K562 (cell line): ENCODE measurements around the gene AGFG2. TPM values are rescaled to one million over a fixed set of nuclear protein-coding genes. Genes with fewer than 3 reads are reported as not detected.
A peak's percentile ranks its signal among the peaks of the same experiment; 100 is the strongest.

ENCODE experiments used
- CHD2 ChIP-seq: IDR thresholded peaks from 2 replicates; pipeline ENCODE4 v1.6.1; 2011; ENCODE audit warnings: low read depth, low read length
- ERF ChIP-seq: fragments of 450-650 bp; formaldehyde crosslinking; IDR thresholded peaks from 2 replicates; pipeline ENCODE4 v1.4.0; 2020; ENCODE audit warnings: mild to moderate bottlenecking, mixed read lengths
- POLR2G ChIP-seq: fragments of 200-400 bp; formaldehyde crosslinking; IDR thresholded peaks from 2 replicates; pipeline ENCODE4 v1.6.1; 2017; ENCODE audit warnings: low read depth, mild to moderate bottlenecking, antibody characterized with exemption, low read length, moderate library complexity
- PURB ChIP-seq: sonication (generic); formaldehyde crosslinking; IDR thresholded peaks from 2 replicates; pipeline ENCODE4 v1.9.0; 2021; ENCODE audit warnings: low read depth, mild to moderate bottlenecking, missing genetic modification reagents
- SP2 ChIP-seq: IDR thresholded peaks from 2 replicates; pipeline ENCODE4 v1.6.1; 2011; ENCODE audit warnings: mild to moderate bottlenecking, low read depth, low read length, moderate library complexity; ENCODE audit not compliant: poor library complexity, severe bottlenecking; ENCODE audit errors: extremely low read depth
- THRAP3 ChIP-seq: fragments of 450-650 bp; IDR thresholded peaks from 2 replicates; pipeline ENCODE4 v1.6.1; 2016; ENCODE audit warnings: mild to moderate bottlenecking, inconsistent platforms, borderline replicate concordance
- XRCC5 ChIP-seq: fragments of 200-400 bp; formaldehyde crosslinking; IDR thresholded peaks from 2 replicates; pipeline ENCODE4 v1.6.1; 2017; ENCODE audit warnings: low read depth, mild to moderate bottlenecking, low read length
- ZNF212 ChIP-seq: fragments of 450-650 bp; formaldehyde crosslinking; IDR thresholded peaks from 2 replicates; pipeline ENCODE4 v1.4.0; 2020; ENCODE audit warnings: mild to moderate bottlenecking
- polyA plus RNA-seq, 8 experiments: library from polyadenylated mRNA; depleted of rRNA in 4 of 8; stranded (reverse) in 5 of 8; unstranded in 3 of 8; fragments of >200 nt; fragmentation: Nextera tagmentation in 2 of 8; fragmentation: Illumina TruSeq in 1 of 8; extraction: Ambion mirVana in 2 of 8; extraction: Trizol in 1 of 8; gene quantifications; 2 replicates each; pipeline versions ENCODE4 v1.2.1 to v1.2.3, GENCODE V29; 2011 to 2014; ENCODE audit warnings: inconsistent platforms in 1 of 8, missing spikeins in 1 of 8
- total RNA-seq, 7 experiments: library from RNA; depleted of rRNA in 6 of 7; stranded (reverse); fragments of >200 nt in 6 of 7; fragmentation: Illumina TruSeq in 2 of 7; extraction: Trizol in 2 of 7; gene quantifications; 2 replicates each; pipeline versions ENCODE4 v1.2.1 to v1.2.3, GENCODE V29; 2011 to 2021; ENCODE audit warnings: low replicate concordance in 1 of 7
- TF ChIP-seq, protein P1 (sequence below): fragments of 250-450 bp; sonication (Bioruptor Pico); IDR thresholded peaks from 2 replicates; pipeline ENCODE4 v1.5.0; 2021; ENCODE audit warnings: mild to moderate bottlenecking, borderline replicate concordance
- TF ChIP-seq, protein P2 (sequence below), 2 experiments: fragments of 450-650 bp; IDR thresholded peaks; 2 replicates each; pipeline ENCODE4 v1.6.1; 2018; ENCODE audit warnings: mild to moderate bottlenecking in 2 of 2, low read depth in 1 of 2; ENCODE audit not compliant: partially characterized antibody in 2 of 2
- TF ChIP-seq, protein P3 (sequence below): fragments of 250-450 bp; sonication (Bioruptor Pico); IDR thresholded peaks from 2 replicates; pipeline ENCODE4 v1.9.0; 2021; ENCODE audit warnings: mild to moderate bottlenecking
- TF ChIP-seq, protein P4 (sequence below): fragments of 150-350 bp; conservative IDR thresholded peaks from 2 replicates; pipeline ENCODE4 v1.6.1; 2014; ENCODE audit warnings: low read length
- TF ChIP-seq, protein P5 (sequence below): fragments of 250-450 bp; sonication (Bioruptor Pico); IDR thresholded peaks from 2 replicates; pipeline ENCODE4 v1.4.0; 2020

Gene AGFG2
- total and polyA plus RNA-seq, 9 of the 15 experiments (the other 6 are each of a cell fraction or from before 2014, with no cell fraction given) = 0.31 to 23.1 (median 6.5) TPM

DNA sequence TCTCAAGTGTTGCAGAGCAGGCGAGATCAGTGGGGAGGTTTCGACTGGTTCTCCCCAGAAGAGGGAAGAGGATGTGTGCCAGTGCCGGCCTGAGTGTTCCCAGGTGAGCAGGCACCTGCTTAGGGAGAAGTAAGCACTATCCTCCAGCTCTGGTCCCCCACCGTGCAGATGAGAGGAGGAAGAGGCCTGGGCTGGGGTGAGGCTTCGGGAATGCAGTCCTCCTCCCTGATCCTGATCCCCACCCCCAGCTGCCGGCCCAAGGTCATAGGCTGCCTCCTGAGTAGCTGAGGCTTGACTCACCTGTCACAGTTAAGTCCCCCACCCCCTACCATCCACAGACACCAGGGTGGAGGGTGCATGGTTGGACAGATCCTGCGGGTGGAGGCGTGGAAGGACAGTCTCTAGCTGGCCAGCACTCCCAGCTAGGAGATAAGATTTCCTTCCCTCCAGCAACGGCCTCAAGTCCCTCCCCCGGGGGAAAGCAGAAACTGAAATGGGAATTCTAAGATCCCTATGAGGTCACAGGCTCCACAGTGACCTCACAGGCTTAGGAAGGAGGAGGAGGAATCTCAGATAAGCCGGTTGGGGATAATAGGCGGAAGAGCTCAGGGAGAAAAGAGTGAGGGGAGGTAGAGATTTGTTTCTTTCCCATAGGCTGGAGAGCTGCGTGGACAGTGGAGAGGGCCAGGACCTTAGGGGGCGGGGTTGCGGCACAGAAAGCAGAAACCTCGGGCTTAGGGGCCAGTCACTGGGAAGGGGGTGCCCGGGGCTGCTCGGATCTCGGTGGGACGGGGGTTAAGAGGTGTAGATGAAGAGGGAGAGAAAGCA is 45.9 kb downstream of the AGFG2 start (continued):
- TF ChIP-seq, protein P1, sequence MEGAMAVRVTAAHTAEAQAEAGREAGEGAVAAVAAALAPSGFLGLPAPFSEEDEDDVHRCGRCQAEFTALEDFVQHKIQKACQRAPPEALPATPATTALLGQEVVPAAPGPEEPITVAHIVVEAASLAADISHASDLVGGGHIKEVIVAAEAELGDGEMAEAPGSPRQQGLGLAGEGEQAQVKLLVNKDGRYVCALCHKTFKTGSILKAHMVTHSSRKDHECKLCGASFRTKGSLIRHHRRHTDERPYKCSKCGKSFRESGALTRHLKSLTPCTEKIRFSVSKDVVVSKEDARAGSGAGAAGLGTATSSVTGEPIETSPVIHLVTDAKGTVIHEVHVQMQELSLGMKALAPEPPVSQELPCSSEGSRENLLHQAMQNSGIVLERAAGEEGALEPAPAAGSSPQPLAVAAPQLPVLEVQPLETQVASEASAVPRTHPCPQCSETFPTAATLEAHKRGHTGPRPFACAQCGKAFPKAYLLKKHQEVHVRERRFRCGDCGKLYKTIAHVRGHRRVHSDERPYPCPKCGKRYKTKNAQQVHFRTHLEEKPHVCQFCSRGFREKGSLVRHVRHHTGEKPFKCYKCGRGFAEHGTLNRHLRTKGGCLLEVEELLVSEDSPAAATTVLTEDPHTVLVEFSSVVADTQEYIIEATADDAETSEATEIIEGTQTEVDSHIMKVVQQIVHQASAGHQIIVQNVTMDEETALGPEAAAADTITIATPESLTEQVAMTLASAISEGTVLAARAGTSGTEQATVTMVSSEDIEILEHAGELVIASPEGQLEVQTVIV = no peak
- TF ChIP-seq, protein P2, sequence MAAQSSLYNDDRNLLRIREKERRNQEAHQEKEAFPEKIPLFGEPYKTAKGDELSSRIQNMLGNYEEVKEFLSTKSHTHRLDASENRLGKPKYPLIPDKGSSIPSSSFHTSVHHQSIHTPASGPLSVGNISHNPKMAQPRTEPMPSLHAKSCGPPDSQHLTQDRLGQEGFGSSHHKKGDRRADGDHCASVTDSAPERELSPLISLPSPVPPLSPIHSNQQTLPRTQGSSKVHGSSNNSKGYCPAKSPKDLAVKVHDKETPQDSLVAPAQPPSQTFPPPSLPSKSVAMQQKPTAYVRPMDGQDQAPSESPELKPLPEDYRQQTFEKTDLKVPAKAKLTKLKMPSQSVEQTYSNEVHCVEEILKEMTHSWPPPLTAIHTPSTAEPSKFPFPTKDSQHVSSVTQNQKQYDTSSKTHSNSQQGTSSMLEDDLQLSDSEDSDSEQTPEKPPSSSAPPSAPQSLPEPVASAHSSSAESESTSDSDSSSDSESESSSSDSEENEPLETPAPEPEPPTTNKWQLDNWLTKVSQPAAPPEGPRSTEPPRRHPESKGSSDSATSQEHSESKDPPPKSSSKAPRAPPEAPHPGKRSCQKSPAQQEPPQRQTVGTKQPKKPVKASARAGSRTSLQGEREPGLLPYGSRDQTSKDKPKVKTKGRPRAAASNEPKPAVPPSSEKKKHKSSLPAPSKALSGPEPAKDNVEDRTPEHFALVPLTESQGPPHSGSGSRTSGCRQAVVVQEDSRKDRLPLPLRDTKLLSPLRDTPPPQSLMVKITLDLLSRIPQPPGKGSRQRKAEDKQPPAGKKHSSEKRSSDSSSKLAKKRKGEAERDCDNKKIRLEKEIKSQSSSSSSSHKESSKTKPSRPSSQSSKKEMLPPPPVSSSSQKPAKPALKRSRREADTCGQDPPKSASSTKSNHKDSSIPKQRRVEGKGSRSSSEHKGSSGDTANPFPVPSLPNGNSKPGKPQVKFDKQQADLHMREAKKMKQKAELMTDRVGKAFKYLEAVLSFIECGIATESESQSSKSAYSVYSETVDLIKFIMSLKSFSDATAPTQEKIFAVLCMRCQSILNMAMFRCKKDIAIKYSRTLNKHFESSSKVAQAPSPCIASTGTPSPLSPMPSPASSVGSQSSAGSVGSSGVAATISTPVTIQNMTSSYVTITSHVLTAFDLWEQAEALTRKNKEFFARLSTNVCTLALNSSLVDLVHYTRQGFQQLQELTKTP (IDR thresholded peaks at IDR 0.05; ENCODE audit: low read depth in 1 of 2, partially characterized antibody in 2 of 2) = no peak
- TF ChIP-seq, protein P3, sequence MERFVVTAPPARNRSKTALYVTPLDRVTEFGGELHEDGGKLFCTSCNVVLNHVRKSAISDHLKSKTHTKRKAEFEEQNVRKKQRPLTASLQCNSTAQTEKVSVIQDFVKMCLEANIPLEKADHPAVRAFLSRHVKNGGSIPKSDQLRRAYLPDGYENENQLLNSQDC (CRISPR knock-in tag) = no peak
- TF ChIP-seq PURB (CRISPR knock-in tag) (no peak), CHD2 (no peak), XRCC5 (no peak), ERF (CRISPR knock-in tag) (no peak), THRAP3 (no peak), SP2 (no peak), ZNF212 (CRISPR knock-in tag) (no peak), POLR2G (no peak)
- TF ChIP-seq, protein P4, sequence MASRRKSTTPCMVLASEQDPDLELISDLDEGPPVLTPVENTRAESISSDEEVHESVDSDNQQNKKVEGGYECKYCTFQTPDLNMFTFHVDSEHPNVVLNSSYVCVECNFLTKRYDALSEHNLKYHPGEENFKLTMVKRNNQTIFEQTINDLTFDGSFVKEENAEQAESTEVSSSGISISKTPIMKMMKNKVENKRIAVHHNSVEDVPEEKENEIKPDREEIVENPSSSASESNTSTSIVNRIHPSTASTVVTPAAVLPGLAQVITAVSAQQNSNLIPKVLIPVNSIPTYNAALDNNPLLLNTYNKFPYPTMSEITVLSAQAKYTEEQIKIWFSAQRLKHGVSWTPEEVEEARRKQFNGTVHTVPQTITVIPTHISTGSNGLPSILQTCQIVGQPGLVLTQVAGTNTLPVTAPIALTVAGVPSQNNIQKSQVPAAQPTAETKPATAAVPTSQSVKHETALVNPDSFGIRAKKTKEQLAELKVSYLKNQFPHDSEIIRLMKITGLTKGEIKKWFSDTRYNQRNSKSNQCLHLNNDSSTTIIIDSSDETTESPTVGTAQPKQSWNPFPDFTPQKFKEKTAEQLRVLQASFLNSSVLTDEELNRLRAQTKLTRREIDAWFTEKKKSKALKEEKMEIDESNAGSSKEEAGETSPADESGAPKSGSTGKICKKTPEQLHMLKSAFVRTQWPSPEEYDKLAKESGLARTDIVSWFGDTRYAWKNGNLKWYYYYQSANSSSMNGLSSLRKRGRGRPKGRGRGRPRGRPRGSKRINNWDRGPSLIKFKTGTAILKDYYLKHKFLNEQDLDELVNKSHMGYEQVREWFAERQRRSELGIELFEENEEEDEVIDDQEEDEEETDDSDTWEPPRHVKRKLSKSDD = no peak
- TF ChIP-seq, protein P5, sequence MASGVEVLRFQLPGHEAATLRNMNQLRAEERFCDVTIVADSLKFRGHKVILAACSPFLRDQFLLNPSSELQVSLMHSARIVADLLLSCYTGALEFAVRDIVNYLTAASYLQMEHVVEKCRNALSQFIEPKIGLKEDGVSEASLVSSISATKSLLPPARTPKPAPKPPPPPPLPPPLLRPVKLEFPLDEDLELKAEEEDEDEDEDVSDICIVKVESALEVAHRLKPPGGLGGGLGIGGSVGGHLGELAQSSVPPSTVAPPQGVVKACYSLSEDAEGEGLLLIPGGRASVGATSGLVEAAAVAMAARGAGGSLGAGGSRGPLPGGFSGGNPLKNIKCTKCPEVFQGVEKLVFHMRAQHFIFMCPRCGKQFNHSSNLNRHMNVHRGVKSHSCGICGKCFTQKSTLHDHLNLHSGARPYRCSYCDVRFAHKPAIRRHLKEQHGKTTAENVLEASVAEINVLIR (CRISPR knock-in tag) = peak; percentile 58; the same call in 1 of the 2 replicates
